ENCODE results near the gene PIP5K1C.

PIP5K1C gene, protein sequence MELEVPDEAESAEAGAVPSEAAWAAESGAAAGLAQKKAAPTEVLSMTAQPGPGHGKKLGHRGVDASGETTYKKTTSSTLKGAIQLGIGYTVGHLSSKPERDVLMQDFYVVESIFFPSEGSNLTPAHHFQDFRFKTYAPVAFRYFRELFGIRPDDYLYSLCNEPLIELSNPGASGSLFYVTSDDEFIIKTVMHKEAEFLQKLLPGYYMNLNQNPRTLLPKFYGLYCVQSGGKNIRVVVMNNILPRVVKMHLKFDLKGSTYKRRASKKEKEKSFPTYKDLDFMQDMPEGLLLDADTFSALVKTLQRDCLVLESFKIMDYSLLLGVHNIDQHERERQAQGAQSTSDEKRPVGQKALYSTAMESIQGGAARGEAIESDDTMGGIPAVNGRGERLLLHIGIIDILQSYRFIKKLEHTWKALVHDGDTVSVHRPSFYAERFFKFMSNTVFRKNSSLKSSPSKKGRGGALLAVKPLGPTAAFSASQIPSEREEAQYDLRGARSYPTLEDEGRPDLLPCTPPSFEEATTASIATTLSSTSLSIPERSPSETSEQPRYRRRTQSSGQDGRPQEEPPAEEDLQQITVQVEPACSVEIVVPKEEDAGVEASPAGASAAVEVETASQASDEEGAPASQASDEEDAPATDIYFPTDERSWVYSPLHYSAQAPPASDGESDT

DNA sequence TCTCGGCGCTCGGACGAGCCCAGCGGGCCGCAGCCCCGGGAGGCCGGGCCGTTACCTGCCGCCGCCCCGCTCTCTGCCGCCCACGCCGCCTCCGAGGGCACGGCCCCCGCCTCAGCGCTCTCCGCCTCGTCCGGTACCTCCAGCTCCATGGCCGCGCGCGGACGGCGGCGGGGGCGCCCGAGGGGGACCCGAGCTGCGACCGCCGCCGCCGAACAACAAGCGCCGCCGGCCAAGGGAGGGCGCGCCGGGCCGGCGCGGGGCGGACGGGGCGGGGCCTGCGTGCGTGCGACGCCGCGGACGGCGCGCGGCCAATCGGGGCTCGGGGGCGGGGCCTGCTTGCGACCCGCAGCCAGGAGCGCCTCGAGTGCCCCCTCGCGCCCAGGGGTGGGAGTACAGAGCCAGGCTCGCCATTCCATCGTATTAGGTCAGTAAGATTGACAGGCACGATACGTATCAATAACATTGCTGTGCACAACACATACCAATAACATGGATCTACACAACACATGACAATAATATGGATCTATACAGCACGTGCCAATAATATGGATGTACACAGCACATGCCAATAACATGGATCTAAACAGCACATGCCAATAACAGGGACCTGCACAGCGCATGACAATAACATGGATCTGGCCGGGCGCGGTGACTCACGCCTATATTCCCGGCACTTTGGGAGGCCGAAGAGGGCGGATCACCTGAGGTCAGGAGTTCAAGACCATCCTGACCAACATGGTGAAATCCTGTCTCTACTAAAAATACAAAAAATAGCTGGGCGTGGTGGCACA, at the start of gene PIP5K1C:
Gene PIP5K1C, minus strand, starts transcription at position 227 of the 791 bp plus-strand sequence. Its CDS starts 78 bp downstream, at position 149.
- peaks cover 32% of the 10 kb centered on the region for H3K4me1 Mint-ChIP-seq
- H3K27me3 Mint-ChIP-seq (ENCODE audit: low read depth, poor library complexity), result no peaks in the 10 kb centered on the region
- H3K27ac Mint-ChIP-seq, result peak within 1 kb of the TSS; percentile 79
- DNase-seq, result peak; percentile 98
- H3K4me3 Mint-ChIP-seq, result peak within 1 kb of the TSS; percentile 90
- TF ChIP-seq, protein P1, sequence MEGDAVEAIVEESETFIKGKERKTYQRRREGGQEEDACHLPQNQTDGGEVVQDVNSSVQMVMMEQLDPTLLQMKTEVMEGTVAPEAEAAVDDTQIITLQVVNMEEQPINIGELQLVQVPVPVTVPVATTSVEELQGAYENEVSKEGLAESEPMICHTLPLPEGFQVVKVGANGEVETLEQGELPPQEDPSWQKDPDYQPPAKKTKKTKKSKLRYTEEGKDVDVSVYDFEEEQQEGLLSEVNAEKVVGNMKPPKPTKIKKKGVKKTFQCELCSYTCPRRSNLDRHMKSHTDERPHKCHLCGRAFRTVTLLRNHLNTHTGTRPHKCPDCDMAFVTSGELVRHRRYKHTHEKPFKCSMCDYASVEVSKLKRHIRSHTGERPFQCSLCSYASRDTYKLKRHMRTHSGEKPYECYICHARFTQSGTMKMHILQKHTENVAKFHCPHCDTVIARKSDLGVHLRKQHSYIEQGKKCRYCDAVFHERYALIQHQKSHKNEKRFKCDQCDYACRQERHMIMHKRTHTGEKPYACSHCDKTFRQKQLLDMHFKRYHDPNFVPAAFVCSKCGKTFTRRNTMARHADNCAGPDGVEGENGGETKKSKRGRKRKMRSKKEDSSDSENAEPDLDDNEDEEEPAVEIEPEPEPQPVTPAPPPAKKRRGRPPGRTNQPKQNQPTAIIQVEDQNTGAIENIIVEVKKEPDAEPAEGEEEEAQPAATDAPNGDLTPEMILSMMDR (IDR thresholded peaks at IDR 0.05), result peak; percentile 49
- H3K36me3 Mint-ChIP-seq (ENCODE audit: low read depth), result no peaks in the 10 kb centered on the region
- no peaks in the 10 kb centered on the region for H3K9me3 Mint-ChIP-seq

DNA sequence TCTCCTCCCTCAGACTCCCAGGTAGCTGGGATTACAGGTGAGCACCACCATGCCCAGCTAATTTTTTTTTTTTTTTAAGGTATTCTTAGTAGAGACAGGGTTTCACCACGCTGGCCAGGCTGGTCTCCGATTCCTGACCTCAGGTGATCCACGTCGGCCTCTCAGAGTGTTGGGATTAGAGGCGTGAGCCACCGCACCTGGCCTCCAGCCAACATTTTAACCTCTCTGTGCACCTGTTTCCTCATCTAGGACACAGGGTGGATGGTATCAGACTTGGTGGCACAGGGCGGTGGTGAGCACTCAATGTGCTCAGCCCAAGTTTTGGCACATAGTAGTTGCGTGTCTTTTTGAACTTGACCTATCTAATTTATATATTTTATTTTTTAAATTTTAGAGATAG, 48.7 kb upstream of the PIP5K1C start:
- Mint-ChIP-seq H3K27me3 (ENCODE audit: low read depth, poor library complexity) (peaks cover 7% of the 10 kb centered on the region), H3K9me3 (no peaks in the 10 kb centered on the region), H3K27ac (no peak overlapping the region), H3K4me3 (no peak overlapping the region), H3K4me1 (no peaks in the 10 kb centered on the region), H3K36me3 (ENCODE audit: low read depth) (peaks cover 8% of the 10 kb centered on the region)
- no peak for DNase-seq
- TF ChIP-seq, protein P1 (IDR thresholded peaks at IDR 0.05), result no peak

DNA sequence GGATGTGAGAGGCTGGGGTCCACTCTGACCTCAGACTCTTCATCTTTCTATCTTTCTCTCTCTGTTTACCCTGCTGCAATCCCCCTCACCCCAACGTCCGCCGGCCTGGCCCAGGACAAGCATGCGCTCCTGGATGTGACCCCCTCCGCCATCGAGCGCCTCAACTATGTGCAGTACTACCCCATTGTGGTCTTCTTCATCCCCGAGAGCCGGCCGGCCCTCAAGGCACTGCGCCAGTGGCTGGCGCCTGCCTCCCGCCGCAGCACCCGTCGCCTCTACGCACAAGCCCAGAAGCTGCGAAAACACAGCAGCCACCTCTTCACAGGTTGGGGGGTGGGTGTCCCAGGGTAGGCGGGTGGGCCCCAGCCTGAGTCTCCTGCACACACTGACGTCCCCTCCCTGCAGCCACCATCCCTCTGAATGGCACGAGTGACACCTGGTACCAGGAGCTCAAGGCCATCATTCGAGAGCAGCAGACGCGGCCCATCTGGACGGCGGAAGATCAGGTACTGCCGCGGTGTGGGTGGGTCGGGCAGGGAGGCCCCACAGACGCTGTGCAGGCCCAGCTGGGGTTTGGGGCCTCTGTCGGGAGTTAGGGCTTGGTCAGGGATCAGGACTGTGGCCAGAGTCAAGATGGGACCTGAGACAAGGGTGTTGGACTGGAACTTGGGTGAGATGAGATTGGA, 46.2 kb upstream of the PIP5K1C start:
- no peaks in the 10 kb centered on the region for H3K9me3 Mint-ChIP-seq
- TF ChIP-seq, protein P1 (IDR thresholded peaks at IDR 0.05), result no peak
- DNase-seq, result no peak
- H3K27me3 Mint-ChIP-seq (ENCODE audit: low read depth, poor library complexity), result peaks cover 10% of the 10 kb centered on the region
- no peak overlapping the region for H3K4me3 Mint-ChIP-seq
- no peak overlapping the region for H3K27ac Mint-ChIP-seq
- no peaks in the 10 kb centered on the region for H3K4me1 Mint-ChIP-seq
- H3K36me3 Mint-ChIP-seq (ENCODE audit: low read depth), result peaks cover 8% of the 10 kb centered on the region

DNA sequence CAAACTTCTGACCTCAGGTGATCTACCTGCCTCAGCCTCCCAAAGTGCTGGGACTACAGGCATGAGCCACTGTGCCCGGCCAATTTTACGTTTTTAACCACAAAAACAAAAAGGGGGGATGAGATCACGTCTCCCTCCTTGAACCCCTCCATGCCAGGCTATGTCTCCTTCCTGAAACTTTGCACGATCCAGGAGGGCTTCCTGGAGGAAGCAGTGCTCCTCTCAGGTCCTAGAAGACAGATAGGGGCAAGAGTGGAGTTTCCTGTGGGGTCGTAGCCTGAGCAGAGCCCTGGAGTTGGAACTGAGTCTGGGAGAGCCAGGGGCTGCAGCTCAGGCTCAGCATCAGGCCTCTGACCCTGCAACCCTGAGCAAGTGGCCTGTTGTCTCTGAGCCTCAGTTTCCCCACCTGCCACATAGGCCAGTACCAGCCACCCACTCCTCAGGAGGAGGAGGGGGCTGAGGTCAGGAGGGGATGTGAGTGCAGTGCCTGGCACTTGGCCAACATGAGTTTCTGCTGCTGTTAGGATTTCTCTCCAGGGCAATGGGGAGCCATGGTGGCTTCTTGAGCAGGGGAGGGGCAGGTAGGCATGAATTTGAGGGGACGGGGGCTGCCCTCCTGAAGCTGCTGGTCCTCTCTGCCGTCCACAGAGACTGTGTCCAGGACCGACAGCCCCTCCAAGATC, 45.2 kb upstream of the PIP5K1C start:
- DNase-seq, result no peak
- TF ChIP-seq, protein P1 (IDR thresholded peaks at IDR 0.05), result no peak
- H3K4me1 Mint-ChIP-seq, result no peaks in the 10 kb centered on the region
- H3K27me3 Mint-ChIP-seq (ENCODE audit: low read depth, poor library complexity), result peaks cover 10% of the 10 kb centered on the region
- peaks cover 6% of the 10 kb centered on the region for H3K36me3 Mint-ChIP-seq (ENCODE audit: low read depth)
- H3K4me3 Mint-ChIP-seq, result no peak overlapping the region
- no peak overlapping the region for H3K27ac Mint-ChIP-seq
- no peaks in the 10 kb centered on the region for H3K9me3 Mint-ChIP-seq

DNA sequence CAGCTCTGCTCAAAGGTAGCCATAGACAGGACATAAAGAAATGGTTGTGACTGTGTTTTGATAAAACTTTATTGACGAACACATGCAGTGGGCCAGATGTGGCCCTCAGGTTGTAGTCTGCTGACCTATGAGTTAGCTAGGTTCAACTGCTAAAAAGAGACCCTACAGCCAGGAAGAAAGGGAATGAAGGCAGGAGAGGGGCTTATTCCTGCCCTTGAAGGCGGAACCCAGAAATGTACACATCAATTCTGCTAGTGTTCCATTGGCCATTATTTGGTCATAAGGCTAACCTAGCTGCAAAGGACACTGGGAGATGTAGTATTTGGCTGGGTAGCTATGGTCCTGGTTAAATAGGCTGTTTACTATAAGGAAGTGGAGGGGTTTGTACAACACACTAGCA, 43.2 kb upstream of the PIP5K1C start:
- Mint-ChIP-seq H3K27ac (no peak overlapping the region), H3K9me3 (no peaks in the 10 kb centered on the region), H3K36me3 (ENCODE audit: low read depth) (no peaks in the 10 kb centered on the region)

More for the DNA sequence above, 43.2 kb upstream of the PIP5K1C start:
- H3K4me1 Mint-ChIP-seq, result no peaks in the 10 kb centered on the region
- H3K27me3 Mint-ChIP-seq (ENCODE audit: low read depth, poor library complexity), result peaks cover 14% of the 10 kb centered on the region
- no peak overlapping the region for H3K4me3 Mint-ChIP-seq
- no peak for DNase-seq
- TF ChIP-seq, protein P1 (IDR thresholded peaks at IDR 0.05), result no peak
